SK-N-SH treated with all-trans-retinoic acid at 6 μM for 48 hours (cell line): Measurements from ENCODE around the gene KRT85.

ENCODE experiments used
- ATAC-seq: fragments of 200-7000 bp; cut with Tn5 transposase; 3 replicates; pipeline ENCODE4 v1.9.1; 2020; ENCODE audit warnings: mild to moderate bottlenecking, moderate library complexity
- ARNTL ChIP-seq: fragments of 450-650 bp; formaldehyde crosslinking; IDR thresholded peaks from 2 replicates; pipeline ENCODE4 v1.5.0; 2020; ENCODE audit warnings: low read depth, mild to moderate bottlenecking, moderate library complexity, borderline replicate concordance
- BACH2 ChIP-seq: fragments of 250-450 bp; sonication (Bioruptor Pico); IDR thresholded peaks from 2 replicates; pipeline ENCODE4 v1.9.0; 2021; ENCODE audit warnings: mild to moderate bottlenecking, borderline replicate concordance
- CREB5 ChIP-seq: fragments of 250-450 bp; sonication (Bioruptor Pico); IDR thresholded peaks from 2 replicates; pipeline ENCODE4 v1.5.1; 2020; ENCODE audit warnings: low read depth, mild to moderate bottlenecking, moderate library complexity
- CSRNP3 ChIP-seq: fragments of 250-450 bp; sonication (Bioruptor Pico); IDR thresholded peaks from 2 replicates; pipeline ENCODE4 v1.5.1; 2021; ENCODE audit warnings: mild to moderate bottlenecking, moderate library complexity
- ESRRG ChIP-seq: fragments of 250-450 bp; sonication (Bioruptor Pico); IDR thresholded peaks from 2 replicates; pipeline ENCODE4 v1.6.1; 2021; ENCODE audit warnings: mild to moderate bottlenecking
- OSR1 ChIP-seq: fragments of 250-450 bp; sonication (Bioruptor Pico); IDR thresholded peaks from 2 replicates; pipeline ENCODE4 v1.8.0; 2022; ENCODE audit warnings: moderate library complexity, mild to moderate bottlenecking, inconsistent platforms
- PATZ1 ChIP-seq: fragments of 250-450 bp; sonication (Bioruptor Pico); IDR thresholded peaks from 2 replicates; pipeline ENCODE4 v1.8.0; 2020; ENCODE audit warnings: mild to moderate bottlenecking, moderate library complexity, borderline replicate concordance
- POU6F1 ChIP-seq: fragments of 250-450 bp; sonication (Bioruptor Pico); IDR thresholded peaks from 2 replicates; pipeline ENCODE4 v1.8.0; 2021; ENCODE audit warnings: low read depth, mild to moderate bottlenecking, moderate library complexity, borderline replicate concordance
- PPARA ChIP-seq: fragments of 250-450 bp; sonication (Bioruptor Pico); IDR thresholded peaks from 2 replicates; pipeline ENCODE4 v1.5.0; 2020; ENCODE audit warnings: mild to moderate bottlenecking, borderline replicate concordance
- RARB ChIP-seq: fragments of 250-450 bp; sonication (Bioruptor Pico); IDR thresholded peaks from 2 replicates; pipeline ENCODE4 v1.8.0; 2021; ENCODE audit warnings: mild to moderate bottlenecking, moderate library complexity
- SNAI2 ChIP-seq: fragments of 250-450 bp; sonication (Bioruptor Pico); IDR thresholded peaks from 2 replicates; pipeline ENCODE4 v1.5.0; 2020; ENCODE audit warnings: mild to moderate bottlenecking, moderate library complexity
- TOX ChIP-seq: fragments of 250-450 bp; sonication (Bioruptor Pico); IDR thresholded peaks from 2 replicates; pipeline ENCODE4 v1.8.0; 2021; ENCODE audit warnings: mild to moderate bottlenecking, moderate library complexity, borderline replicate concordance
- TSHZ2 ChIP-seq: fragments of 250-450 bp; sonication (Bioruptor Pico); IDR thresholded peaks from 2 replicates; pipeline ENCODE4 v1.5.0; 2020; ENCODE audit warnings: mild to moderate bottlenecking, moderate library complexity
- ZC3H10 ChIP-seq: fragments of 250-450 bp; sonication (Bioruptor Pico); IDR thresholded peaks from 2 replicates; pipeline ENCODE4 v1.5.1; 2021; ENCODE audit warnings: mild to moderate bottlenecking, moderate library complexity
- ZFP30 ChIP-seq: fragments of 450-650 bp; formaldehyde crosslinking; IDR thresholded peaks from 2 replicates; pipeline ENCODE4 v1.5.0; 2022; ENCODE audit warnings: mild to moderate bottlenecking, moderate library complexity

KRT85 gene

GRCh38 chr12:52372216-52373154, 5.2 kb upstream of the KRT85 start (continued):
- TF ChIP-seq TSHZ2 (CRISPR knock-in tag) = no peak
- no peak for TF ChIP-seq ARNTL
- no peak for TF ChIP-seq CREB5 (CRISPR knock-in tag)

GRCh38 chr12:52371716-52372115, 4.4 kb upstream of the KRT85 start:
- no peak for ATAC-seq
- TF ChIP-seq TOX (CRISPR knock-in tag) (no peak), RARB (no peak), PATZ1 (CRISPR knock-in tag) (no peak), ESRRG (CRISPR knock-in tag) (no peak), ZC3H10 (CRISPR knock-in tag) (no peak), SNAI2 (CRISPR knock-in tag) (no peak), OSR1 (no peak), POU6F1 (CRISPR knock-in tag) (no peak), ARNTL (no peak), CREB5 (CRISPR knock-in tag) (no peak), TSHZ2 (CRISPR knock-in tag) (no peak), ZFP30 (no peak), BACH2 (CRISPR knock-in tag) (no peak), CSRNP3 (no peak), PPARA (CRISPR knock-in tag) (no peak)
